GM12878 (cell line): ENCODE results near the gene HPSE2. TPM values are rescaled to one million over a fixed set of nuclear protein-coding genes. Genes with fewer than 3 reads are reported as not detected.

Source experiments
- ATAC-seq: fragments of 200-7000 bp; cut with Tn5 transposase; 3 replicates; pipeline ENCODE4 v1.9.1; 2020; ENCODE audit warnings: mild to moderate bottlenecking, moderate library complexity
- BruUV-seq: library from RNA; stranded (reverse); fragments of 400-500 nt; replicated peaks from 2 replicates; lab custom pipeline; 2021; lab: Mats Ljungman, UMichigan
- CTCF ChIA-PET: fragments of 300-600 bp; sonication (Branson Sonifier 250); formaldehyde crosslinking; extraction: SDS; loops from one replicate; lab custom pipeline; 2021; ENCODE audit warnings: inconsistent platforms; lab: Yijun Ruan, JAX
- POLR2A ChIA-PET: fragments of 350-600 bp; formaldehyde crosslinking; extraction: SDS; loops from one replicate; lab custom pipeline; 2021; ENCODE audit warnings: inconsistent platforms; lab: Charles Lee
- RAD21 ChIA-PET: fragments of 300-600 bp; sonication (Branson Sonifier 250); formaldehyde crosslinking; loops from one replicate; lab custom pipeline; 2023; ENCODE audit warnings: antibody characterized with exemption; ENCODE audit not compliant: unreplicated experiment; lab: Charles Lee
- SMC1A ChIA-PET: fragments of 300-600 bp; sonication (Branson Sonifier 250); formaldehyde crosslinking; loops from one replicate; lab custom pipeline; 2023; ENCODE audit not compliant: unreplicated experiment, uncharacterized antibody; lab: Charles Lee
- DNase-seq: peaks from one replicate; pipeline ENCODE4 v3.0.0-alpha.2; 2011; ENCODE audit warnings: low read depth, low spot score
- FAIRE-seq: peaks from 3 replicates; lab custom pipeline; 2011; peaks lifted over from hg19 to GRCh38; lab: Jason Lieb, UNC
- H2AFZ ChIP-seq: 2 replicates; pipeline ENCODE4 v1.6.0; 2011; ENCODE audit warnings: low read depth, low read length, control low read depth; ENCODE audit not compliant: control insufficient read depth
- H3K27ac ChIP-seq: 2 replicates; pipeline ENCODE4 v1.5.1; 2011; ENCODE audit warnings: control low read depth; ENCODE audit not compliant: control insufficient read depth, insufficient read depth
- H3K27me3 ChIP-seq, 2 experiments: replicated peaks in 1 of 2; 2 replicates each; pipeline versions ENCODE4 v1.6.0 to v1.6.1; 2011; ENCODE audit warnings: low read length in 1 of 2; ENCODE audit not compliant: control insufficient read depth in 2 of 2, insufficient read depth in 2 of 2
- H3K36me3 ChIP-seq, 2 experiments: 2 replicates each; pipeline ENCODE4 v1.5.1; 2011; ENCODE audit warnings: low read length in 1 of 2; ENCODE audit not compliant: control insufficient read depth in 2 of 2, insufficient read depth in 2 of 2
- H3K4me1 ChIP-seq: 2 replicates; pipeline ENCODE4 v1.6.1; 2011; ENCODE audit warnings: mild to moderate bottlenecking, low read length, moderate library complexity, mixed read lengths; ENCODE audit not compliant: control insufficient read depth, insufficient read depth
- H3K4me2 ChIP-seq: 2 replicates; pipeline ENCODE4 v1.6.0; 2011; ENCODE audit warnings: control low read depth; ENCODE audit not compliant: control insufficient read depth, insufficient read depth
- H3K4me3 ChIP-seq: fragments of 200-600 bp; sonication (generic); 2 replicates; pipeline ENCODE4 v1.5.1; 2016
- H3K79me2 ChIP-seq: 2 replicates; pipeline ENCODE4 v1.6.0; 2011; ENCODE audit warnings: low read length; ENCODE audit not compliant: control insufficient read depth, insufficient read depth
- H3K9ac ChIP-seq: 2 replicates; pipeline ENCODE4 v1.8.0; 2011; ENCODE audit warnings: low read length, control low read depth, mixed read lengths; ENCODE audit not compliant: control insufficient read depth, insufficient read depth
- H3K9me3 ChIP-seq: replicated peaks from 3 replicates; pipeline ENCODE4 v1.5.1; 2011; ENCODE audit warnings: mild to moderate bottlenecking, low read length; ENCODE audit not compliant: control insufficient read depth, insufficient read depth
- H4K20me1 ChIP-seq: 2 replicates; pipeline ENCODE4 v1.6.0; 2011; ENCODE audit not compliant: control insufficient read depth, insufficient read depth
- CREB1 ChIP-seq: IDR thresholded peaks from 2 replicates; pipeline ENCODE4 v1.6.1; 2012; ENCODE audit warnings: low read depth, mild to moderate bottlenecking, inconsistent platforms
- IRF4 ChIP-seq: IDR thresholded peaks from 2 replicates; pipeline ENCODE4 v1.6.1; 2011; ENCODE audit warnings: low read depth, low read length
- KDM1A ChIP-seq: fragments of 200-600 bp; sonication (generic); IDR thresholded peaks from 2 replicates; pipeline ENCODE4 v1.6.1; 2016; ENCODE audit warnings: borderline replicate concordance
- MEF2A ChIP-seq: IDR thresholded peaks from 2 replicates; pipeline ENCODE4 v1.6.1; 2011; ENCODE audit warnings: low read depth, mild to moderate bottlenecking, low read length, moderate library complexity; ENCODE audit not compliant: insufficient read depth
- MLLT1 ChIP-seq: fragments of 450-650 bp; IDR thresholded peaks from 2 replicates; pipeline ENCODE4 v1.6.1; 2016; ENCODE audit warnings: mild to moderate bottlenecking
- SREBF1 ChIP-seq: IDR thresholded peaks from 2 replicates; pipeline ENCODE4 v1.6.1; 2012; ENCODE audit warnings: mild to moderate bottlenecking, low read length
- SRF ChIP-seq, 2 experiments: IDR thresholded peaks; 2 replicates each; pipeline ENCODE4 v1.6.1; 2011; ENCODE audit warnings: low read depth in 2 of 2, low read length in 2 of 2, mild to moderate bottlenecking in 1 of 2, moderate library complexity in 1 of 2
- TAF1 ChIP-seq: IDR thresholded peaks from 2 replicates; pipeline ENCODE4 v1.6.1; 2011; ENCODE audit warnings: mild to moderate bottlenecking, low read depth, low read length, borderline replicate concordance
- ZBED1 ChIP-seq: IDR thresholded peaks from 2 replicates; pipeline ENCODE4 v1.6.1; 2016; ENCODE audit warnings: borderline replicate concordance
- ZNF24 ChIP-seq: fragments of 450-650 bp; IDR thresholded peaks from 2 replicates; pipeline ENCODE4 v1.6.1; 2017; ENCODE audit warnings: antibody characterized with exemption, mild to moderate bottlenecking
- WGBS: methylation state at CpG from one replicate; pipeline ENCODE4 v1.1.6; 2016; ENCODE audit warnings: low lambda C conversion rate; ENCODE audit not compliant: insufficient replicate concordance, insufficient coverage; ENCODE audit errors: missing lambda C conversion rate; 5-methylcytosine and 5-hydroxymethylcytosine counted together
- in situ Hi-C: fragments of 300-500 bp; cut with MboI; formaldehyde crosslinking; loops from 9 replicates; pipeline ENCODE4 v1.14.3; 2018; ENCODE audit warnings: mixed read lengths
- intact Hi-C: fragments of 100-400 bp; cut with micrococcal nuclease; formaldehyde crosslinking; loops from one replicate; pipeline ENCODE4 v1.14.2; 2022; ENCODE audit not compliant: unreplicated experiment
- polyA plus RNA-seq, 11 experiments: library from polyadenylated mRNA; depleted of rRNA in 4 of 11; unstranded in 6 of 11; stranded (reverse) in 5 of 11; fragments of >200 nt; fragmentation: Nextera tagmentation in 4 of 11; fragmentation: Illumina TruSeq in 1 of 11; extraction: Ambion mirVana in 4 of 11; extraction: Trizol in 1 of 11; gene quantifications; 1 replicate in 1 of 11; 2 replicates in 10 of 11; pipeline versions ENCODE4 v1.2.1 to v1.2.3, GENCODE V29; 2011 to 2016; ENCODE audit warnings: inconsistent platforms in 2 of 11, missing spikeins in 2 of 11, low read depth in 1 of 11
- total RNA-seq, 4 experiments: library from RNA; depleted of rRNA in 3 of 4; stranded (reverse); fragments of >200 nt in 3 of 4; fragmentation: Illumina TruSeq in 1 of 4; extraction: Trizol in 1 of 4; gene quantifications; 2 replicates each; pipeline versions ENCODE4 v1.2.1 to v1.2.3, GENCODE V29; 2013 to 2021

Gene HPSE2
- total and polyA plus RNA-seq, 10 of the 15 experiments (the other 5 are each of a cell fraction or from before 2014, with no cell fraction given), result 0.06 TPM; not detected in 9

- no peak for TF ChIP-seq TAF1
- no peak for TF ChIP-seq KDM1A
- TF ChIP-seq SREBF1, result no peak
- TF ChIP-seq MEF2A, result no peak
- no peak for TF ChIP-seq MLLT1
- TF ChIP-seq IRF4, result no peak
- no peak for TF ChIP-seq CREB1
- no peak for TF ChIP-seq ZBED1
- TF ChIP-seq ZNF24, result no peak
- TF ChIP-seq SRF (IDR thresholded peaks at IDR 0.05; ENCODE audit: low read depth in 2 of 2, low read length in 2 of 2), result no peak
- Histone ChIP-seq H3K79me2 (no peaks in the 10 kb centered on the region), H4K20me1 (no peaks in the 10 kb centered on the region), H3K27me3 (no peaks in the 10 kb centered on the region), H3K4me3 (no peak overlapping the region), H3K9ac (no peak overlapping the region), H3K4me2 (no peak overlapping the region), H3K9me3 (no peaks in the 10 kb centered on the region), H3K4me1 (no peaks in the 10 kb centered on the region), H2AFZ (no peak overlapping the region), H3K36me3 (no peaks in the 10 kb centered on the region), H3K27ac (no peak overlapping the region)
- FAIRE-seq, result no peak
- DNase-seq, result no peak
- CTCF ChIA-PET, result no interaction called here
- 50% methylated on average over 2 of the region's 2 CpGs for WGBS
- intact Hi-C loops, result no loop called here
- in situ Hi-C loops, result no loop called here
- POLR2A ChIA-PET, result interaction anchor here (0.6 kb wide), 1 partner anchor 274 kb away, joined by 3 read pairs; no protein-coding TSS in a partner anchor
- no TSS peak for BruUV-seq
- SMC1A ChIA-PET, result no interaction called here
- ATAC-seq, result no peak
- RAD21 ChIA-PET, result interaction anchor here (0.6 kb wide), 1 partner anchor 1296 kb away, joined by 3 read pairs; no protein-coding TSS in a partner anchor
These were observed 675.1 kb downstream of the HPSE2 start for GRCh38 chr10:98560565-98560964.
